HG02840 (cell line): ENCODE results near the gene PIBF1.
A peak's percentile ranks its signal among the peaks of the same experiment; 100 is the strongest.
"Not testable (repeated sequence)": the region's sequence is repeated elsewhere in the genome, so short reads cannot be mapped to it uniquely, and the experiment has no call there.

Source experiments
- ATAC-seq: cut with Tn5 transposase; IDR thresholded peaks from one replicate; pipeline ENCODE4 v1.9.1; 2021; ENCODE audit warnings: mild to moderate bottlenecking, moderate library complexity, moderate number of reproducible peaks; ENCODE audit not compliant: unreplicated experiment, low FRiP score

The PIBF1 gene

DNA sequence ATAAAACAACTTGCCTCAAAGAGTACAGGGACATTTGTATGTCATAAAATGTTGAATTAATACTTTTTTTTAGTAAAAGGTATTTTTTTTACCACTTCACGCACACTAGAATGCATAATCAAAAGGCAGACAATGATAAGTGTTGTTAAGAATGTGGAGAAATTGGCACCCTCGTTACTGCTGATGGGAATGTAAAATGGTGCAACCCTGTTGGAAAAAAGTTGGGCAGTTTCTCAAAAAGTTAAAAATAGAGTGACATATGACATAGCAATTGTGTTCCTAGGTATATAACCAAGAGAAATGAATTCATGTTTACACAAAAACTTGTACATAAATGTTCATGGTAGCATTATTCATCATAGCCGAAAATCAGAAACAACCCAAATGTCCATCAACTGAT is 109.5 kb downstream of the PIBF1 start:
- ATAC-seq = no peak

DNA sequence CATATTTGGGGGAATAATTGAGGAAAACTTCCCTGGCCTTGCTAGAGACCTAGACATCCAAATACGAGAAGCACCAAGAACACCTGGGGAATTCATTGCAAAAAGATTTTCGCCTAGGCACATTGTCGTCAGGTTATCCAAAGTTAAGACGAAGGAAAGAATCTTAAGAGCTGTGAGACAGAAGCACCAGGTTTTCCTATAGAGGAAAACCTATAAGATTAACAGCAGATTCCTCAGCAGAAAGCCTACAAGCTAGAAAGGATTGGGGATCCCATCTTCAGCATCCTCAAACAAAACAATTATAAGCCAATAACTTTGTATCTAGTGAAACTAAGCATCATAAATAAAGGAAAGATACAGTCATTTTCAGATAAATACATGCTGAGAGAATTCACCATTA is 114.9 kb downstream of the PIBF1 start:
- no peak for ATAC-seq

GRCh38 chr13:72901546-72901945 is 119.6 kb downstream of the PIBF1 start:
- ATAC-seq = not testable (repeated sequence)

DNA sequence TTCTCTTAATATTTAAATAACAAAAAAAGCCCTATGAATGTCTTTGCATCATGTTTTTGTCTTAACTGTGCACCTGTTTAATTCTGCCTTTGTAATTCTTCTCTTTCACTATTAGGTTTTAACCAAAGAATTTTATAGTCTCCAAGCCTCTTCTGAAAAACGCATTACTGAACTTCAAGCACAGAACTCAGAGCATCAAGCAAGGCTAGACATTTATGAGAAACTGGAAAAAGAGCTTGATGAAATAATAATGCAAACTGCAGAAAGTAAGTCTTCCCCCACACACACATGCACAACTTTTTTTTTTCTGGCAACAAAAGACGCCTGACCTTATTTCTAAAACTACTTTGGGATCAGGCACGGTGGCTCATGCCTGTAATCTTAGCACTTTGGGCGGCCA is 126.5 kb downstream of the PIBF1 start:
- no peak for ATAC-seq

DNA sequence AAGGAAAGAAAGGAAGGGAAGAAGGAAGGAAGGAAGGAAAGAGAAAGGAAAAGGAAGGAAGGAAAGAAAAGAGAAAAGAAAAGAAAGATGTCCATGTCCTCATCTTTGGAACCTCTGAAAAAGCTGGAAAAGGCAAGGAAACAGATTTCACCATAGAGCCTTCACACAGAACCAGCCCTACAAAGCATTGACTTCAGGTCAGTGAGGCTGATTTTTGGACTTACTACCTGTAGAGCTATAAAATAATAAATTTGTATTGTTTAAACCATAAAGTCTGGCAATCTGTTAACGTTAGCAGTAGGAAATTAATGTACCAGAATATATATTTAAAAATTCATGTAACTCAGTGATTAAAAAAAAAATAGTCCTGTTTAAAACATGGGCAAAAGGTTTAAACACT is 130.0 kb downstream of the PIBF1 start:
- ATAC-seq = no peak

GRCh38 chr13:72920097-72920496 is 138.2 kb downstream of the PIBF1 start:
- no peak for ATAC-seq

- ATAC-seq = no peak
These were observed 149.4 kb downstream of the PIBF1 start for GRCh38 chr13:72931311-72931710.

- ATAC-seq = no peak
These were observed 150.3 kb downstream of the PIBF1 start for GRCh38 chr13:72932250-72932649.

DNA sequence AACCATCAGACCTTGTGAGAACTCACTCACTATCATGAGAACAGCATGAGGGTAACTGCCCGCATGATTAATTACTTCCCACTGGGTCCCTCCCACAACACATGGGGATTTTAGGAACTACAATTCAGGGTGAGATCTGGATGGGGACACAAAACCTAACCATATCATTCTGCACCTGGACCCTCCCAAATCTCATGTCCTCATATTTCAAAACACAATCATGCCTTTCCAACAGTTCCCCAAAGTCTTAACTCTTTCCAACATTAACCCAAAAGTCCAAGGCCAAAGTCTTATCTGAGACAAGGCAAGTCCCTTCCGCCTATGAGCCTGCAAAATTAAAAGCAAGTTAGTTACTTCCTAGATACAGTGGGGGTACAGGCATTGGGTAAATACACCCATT is 164.3 kb downstream of the PIBF1 start:
- ATAC-seq = not testable (repeated sequence)

DNA sequence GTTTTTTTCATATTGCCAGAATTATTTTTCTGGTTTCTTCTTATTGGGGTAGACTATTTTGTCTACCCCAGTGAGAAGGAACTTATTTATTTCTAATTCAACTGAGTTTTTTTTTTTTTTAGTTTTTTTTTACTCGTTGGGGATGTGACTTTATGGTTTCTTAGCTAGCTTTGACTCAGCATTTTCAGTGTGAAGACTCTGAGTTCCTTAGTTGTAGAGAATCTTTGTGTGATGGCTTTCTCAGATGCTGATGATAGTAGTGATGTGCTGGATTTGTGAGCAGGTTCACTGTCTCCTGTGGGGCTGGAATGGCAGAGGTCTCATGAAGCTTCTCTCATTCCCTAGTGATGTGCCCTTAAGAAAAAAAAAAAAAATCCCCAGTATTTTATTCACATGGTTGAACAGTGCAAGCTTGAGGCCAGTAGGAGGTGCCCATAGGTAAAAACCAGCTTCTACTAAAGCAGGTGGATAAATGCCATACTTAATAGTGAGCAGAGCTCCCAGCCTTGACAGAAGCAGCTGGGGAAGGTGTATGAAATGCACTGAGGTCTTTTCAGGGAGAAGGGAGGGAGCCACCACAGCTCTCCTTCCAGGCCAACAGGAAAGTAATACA is 170.7 kb downstream of the PIBF1 start:
- ATAC-seq = no peak

- no peak for ATAC-seq
These were observed 171.5 kb downstream of the PIBF1 start for GRCh38 chr13:72953391-72953965.

GRCh38 chr13:72959643-72960042 is 177.7 kb downstream of the PIBF1 start:
- no peak for ATAC-seq

GRCh38 chr13:72960114-72960513 is 178.2 kb downstream of the PIBF1 start:
- no peak for ATAC-seq

DNA sequence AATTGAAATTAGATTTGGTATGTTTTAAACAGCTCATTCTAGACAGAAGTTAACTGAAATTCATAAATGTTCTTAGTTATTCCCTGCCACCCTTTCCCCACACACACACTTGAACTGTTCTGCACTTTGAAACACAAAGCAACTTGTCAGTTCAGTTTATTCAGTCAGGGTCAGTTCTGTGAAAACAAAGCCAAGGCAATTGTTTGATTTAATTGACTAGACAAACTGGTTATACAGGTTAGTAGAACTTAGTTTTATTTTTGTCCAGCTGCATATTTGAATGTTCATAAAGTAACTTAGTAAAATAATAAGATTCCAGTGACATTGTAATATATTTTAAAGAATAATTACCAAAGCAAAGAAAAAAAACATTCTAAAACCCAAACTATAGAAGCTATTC is 178.6 kb downstream of the PIBF1 start:
- no peak for ATAC-seq

- ATAC-seq = peak; percentile 59
These were observed 181.8 kb downstream of the PIBF1 start for GRCh38 chr13:72963762-72964161.

- ATAC-seq = no peak
These were observed 188.5 kb downstream of the PIBF1 start for GRCh38 chr13:72970301-72970880.

GRCh38 chr13:72970956-72971355 is 189.0 kb downstream of the PIBF1 start:
- ATAC-seq = no peak

GRCh38 chr13:72973234-72973633 is 191.3 kb downstream of the PIBF1 start:
- no peak for ATAC-seq

- ATAC-seq = no peak
These were observed 201.3 kb downstream of the PIBF1 start for GRCh38 chr13:72983085-72983768.

GRCh38 chr13:72985610-72986009 is 203.7 kb downstream of the PIBF1 start:
- ATAC-seq = no peak

DNA sequence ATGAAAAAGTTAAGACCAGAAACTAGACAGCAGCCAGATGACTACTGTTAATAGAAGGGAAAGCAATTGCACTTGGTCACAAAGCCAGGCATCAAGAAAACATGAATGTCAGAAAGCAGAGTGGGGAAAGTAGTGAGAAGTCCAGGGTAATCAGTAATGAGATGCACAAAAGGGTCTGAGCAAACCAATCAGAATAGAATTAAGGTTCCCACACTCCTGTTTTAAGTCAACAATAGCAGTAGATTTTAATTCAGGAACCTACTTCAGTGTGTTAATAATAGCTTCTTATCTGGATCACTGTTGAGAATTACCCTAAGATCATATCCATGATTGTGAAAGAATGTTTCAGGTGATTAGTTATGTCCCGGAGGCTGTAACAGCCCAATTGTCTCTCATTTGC is 204.3 kb downstream of the PIBF1 start:
- no peak for ATAC-seq

DNA sequence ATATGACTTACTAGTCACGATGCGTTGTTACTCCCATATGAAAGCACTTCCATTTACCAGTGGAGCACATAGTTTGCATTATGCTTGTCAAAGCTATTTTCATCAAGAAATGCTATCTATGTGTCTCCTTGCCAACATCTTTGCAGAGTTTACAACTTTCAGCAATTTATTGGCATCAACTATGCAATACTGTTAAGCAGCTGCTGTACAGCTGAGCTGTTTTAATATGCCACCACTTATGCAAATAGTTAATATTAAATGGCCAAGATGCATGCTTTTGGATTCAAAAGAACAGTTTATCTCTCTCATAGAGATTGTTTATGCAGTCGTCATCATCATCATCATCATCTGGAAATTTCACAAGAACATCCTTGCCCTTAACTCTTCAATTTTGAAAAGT is 209.0 kb downstream of the PIBF1 start:
- ATAC-seq = no peak
